Activated CD4-positive, CD25-positive, alpha-beta regulatory T cell treated with anti-CD3 and anti-CD28 coated beads, Interleukin-2, amount 50 U/mL, for 16 hours (primary cell): Measurements from ENCODE around the gene FAM120C.

Source experiments
- DNase-seq: peaks from one replicate; pipeline ENCODE4 v3.0.0-alpha.2; 2020; ENCODE audit warnings: low read depth, low spot score

Gene FAM120C

DNA sequence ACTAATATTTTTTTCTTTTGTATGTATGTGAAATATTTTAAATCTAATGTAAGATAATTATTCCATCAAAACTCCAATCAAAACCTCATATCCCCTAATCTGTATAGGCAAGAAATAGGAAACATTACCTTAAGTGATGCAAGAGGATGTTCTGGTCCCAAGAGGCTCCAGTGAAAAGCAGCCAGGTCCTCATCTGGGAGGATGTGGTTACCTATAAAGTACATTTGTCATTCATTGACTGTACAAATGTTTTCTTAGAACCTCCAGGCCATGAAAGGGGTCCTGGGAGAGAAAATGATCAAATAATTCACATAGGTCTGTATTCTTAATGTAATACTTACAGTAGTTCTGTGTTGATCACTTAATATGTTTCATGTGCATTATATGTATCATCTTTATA is 25.5 kb downstream of the FAM120C start:
- DNase-seq, result no peak

DNA sequence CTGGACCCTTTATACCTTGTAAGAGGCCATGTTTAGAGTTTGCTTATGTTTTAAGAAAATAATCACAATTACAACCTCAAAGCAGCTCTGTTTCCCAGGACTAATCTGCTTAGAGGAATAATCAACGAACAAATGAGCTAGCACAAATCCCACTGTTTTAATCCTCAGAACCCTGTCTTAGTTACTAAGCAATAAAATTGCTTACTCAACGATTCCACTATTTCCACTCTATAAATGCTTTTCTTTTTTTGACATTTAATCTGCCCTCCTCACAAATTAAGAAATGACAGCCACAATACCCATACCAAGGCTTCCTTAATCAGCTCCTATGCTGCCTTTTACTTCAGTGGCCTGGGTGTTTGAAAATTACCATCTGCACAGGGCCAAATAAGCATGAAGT is 48.8 kb downstream of the FAM120C start:
- no peak for DNase-seq

GRCh38 chrX:54116391-54116790 is 66.7 kb downstream of the FAM120C start:
- DNase-seq, result no peak

- no peak for DNase-seq
Measured at GRCh38 chrX:54093571-54093970, 89.5 kb downstream of the FAM120C start.

- DNase-seq, result no peak
Measured at GRCh38 chrX:54093159-54093558, 89.9 kb downstream of the FAM120C start.

GRCh38 chrX:54090880-54091279 is 92.2 kb downstream of the FAM120C start:
- DNase-seq, result no peak

GRCh38 chrX:54089191-54089590 is 93.9 kb downstream of the FAM120C start:
- no peak for DNase-seq

DNA sequence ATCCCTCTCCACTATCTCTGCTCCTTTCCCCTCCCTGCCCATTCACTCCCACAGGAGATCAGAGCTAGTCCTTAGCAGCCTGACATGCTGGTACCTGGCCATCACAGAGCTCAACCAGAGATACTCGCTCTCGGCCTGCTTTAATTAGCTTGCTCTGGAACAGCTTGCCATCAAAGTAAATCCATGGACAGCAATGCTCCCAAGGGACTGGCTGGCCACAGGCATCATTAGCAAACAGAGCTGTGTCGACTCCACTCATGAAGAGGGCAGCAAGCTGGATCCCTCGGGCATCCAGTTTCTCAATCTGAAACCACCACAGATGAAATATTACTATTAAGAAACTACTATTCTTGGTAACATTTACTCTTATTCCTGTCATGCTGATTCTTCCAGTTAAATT is 95.4 kb downstream of the FAM120C start:
- no peak for DNase-seq

DNA sequence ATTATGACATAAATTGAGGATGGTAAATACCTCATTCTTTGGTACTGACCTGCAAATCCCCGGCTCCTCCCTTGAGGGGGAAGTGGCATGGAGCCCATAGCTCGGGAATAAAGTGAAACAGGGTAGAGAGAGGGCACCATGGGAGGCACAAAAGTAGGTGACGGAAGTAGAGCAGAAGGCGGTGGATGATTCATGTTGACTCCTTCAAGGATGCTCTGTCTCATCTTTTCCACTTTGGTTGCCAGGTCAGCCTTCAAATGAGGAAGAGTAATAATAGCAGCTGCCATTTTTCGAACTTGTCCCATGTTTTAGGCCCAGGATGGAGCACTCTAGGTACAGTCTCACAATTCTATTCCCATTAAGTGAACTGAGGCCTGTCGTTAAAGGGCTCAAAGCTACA is 97.4 kb downstream of the FAM120C start:
- no peak for DNase-seq

DNA sequence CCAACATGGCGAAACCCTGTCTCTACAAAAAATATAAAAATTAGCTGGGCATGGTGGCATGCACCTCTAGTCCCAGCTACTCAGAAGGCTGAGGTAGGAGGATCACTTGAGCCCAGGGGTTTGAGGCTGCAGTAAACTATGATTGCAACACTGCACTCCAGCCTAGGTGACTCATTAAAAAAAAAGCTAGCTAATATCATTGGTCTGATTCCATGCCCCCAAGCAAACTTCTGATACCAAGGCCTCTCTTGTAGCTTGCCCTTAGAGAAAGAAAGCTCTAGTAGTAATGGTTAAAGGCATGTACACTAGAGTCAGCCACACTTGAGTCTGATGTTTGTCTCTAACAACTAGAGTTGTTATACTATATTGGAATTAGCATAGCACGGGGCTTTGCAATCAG is 106.2 kb downstream of the FAM120C start:
- no peak for DNase-seq

DNA sequence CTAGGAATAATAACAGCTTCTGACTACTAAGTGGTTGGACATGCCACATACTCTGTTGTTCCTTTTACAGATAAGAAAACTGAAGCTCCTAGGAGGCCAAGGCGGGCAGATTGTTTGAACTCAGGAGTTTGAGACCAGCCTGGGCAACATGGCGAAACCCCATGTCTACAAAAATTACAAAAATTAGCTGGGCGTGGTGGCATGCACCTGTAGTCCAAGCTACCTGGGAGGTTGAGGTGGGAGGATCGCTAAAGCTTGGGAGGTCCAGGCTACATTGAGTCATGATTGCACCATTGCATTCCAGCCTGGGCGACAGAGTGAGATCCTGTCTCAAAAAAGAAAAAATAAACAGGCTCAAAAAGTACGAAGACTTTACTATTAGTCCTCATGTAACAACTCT is 108.2 kb downstream of the FAM120C start:
- no peak for DNase-seq

DNA sequence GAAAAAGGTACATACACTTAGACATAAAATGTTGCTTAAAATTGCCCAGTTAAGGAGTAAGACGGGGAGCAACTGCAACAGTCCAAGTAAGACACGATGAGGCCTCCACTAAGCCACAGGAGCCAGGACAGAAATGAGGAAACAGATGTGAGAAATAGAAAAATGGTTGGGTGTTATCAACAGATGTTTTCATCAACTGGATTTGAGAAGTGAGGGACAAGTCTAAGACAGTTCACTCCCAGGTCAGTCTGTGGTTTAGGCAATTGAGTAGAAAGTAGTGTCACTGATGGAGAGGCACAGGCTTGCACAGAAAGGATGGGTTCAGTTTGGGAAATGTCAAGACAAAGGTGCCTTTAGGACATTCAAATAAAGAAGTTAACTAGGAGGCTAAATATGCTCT is 115.3 kb downstream of the FAM120C start:
- no peak for DNase-seq

GRCh38 chrX:54066841-54067240 is 116.2 kb downstream of the FAM120C start:
- no peak for DNase-seq

DNA sequence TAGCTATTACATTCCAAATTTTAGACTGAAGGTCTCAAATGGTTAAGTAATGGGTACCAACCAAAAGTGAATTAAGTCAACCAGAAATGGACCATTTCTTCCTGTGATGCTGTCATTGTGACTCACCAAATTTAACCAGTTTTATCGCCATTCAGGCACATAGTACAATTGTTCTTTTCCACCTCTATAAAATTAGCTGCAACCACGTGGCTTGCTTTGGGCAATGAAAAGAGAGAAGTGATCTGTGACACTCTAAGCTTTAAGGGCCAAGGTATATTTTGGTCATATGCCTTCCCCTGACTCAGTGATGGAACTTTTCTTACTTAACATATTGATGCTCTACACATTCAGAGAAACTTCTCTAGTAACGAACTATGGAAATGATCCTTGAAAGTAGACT is 118.5 kb downstream of the FAM120C start:
- no peak for DNase-seq

DNA sequence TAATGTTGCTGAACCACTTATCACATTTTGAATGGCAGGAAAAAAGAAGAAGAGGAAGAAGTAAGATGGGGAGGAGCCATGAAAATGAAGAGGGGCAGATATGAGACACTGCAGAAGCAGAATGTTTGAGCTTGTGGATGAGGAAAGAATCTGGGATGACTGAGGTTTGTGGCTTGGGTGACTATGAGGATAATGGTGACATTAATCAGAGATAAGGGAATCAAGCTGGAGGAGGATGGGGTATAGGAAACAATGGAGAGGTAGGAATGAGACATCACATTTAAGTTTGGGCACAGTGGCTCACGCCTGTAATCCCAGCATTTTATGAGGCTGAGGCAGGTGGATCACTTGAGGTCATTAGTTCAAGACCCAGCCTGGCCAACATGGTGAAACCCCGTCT is 119.7 kb downstream of the FAM120C start:
- no peak for DNase-seq

- no peak for DNase-seq
Measured at GRCh38 chrX:54049801-54050200, 133.3 kb downstream of the FAM120C start.

DNA sequence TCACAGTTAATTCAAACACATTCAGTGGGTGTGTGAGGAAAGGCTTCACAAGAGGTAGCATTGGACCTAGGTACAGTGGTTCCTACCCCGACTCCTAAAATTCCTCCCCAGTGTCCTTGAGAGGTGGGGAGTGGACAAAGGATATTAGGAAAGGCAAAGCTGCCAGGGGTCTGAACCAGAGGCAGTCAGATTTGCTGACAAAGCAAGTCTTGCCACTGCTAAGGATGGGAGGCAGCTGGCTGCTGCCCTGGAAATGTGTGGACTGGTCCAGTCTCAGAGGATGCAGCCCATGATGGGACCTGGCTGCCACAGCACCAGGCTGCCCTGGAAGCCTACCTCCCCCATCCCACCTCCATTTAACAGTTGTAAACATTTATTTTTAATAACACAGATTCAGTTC is 134.6 kb downstream of the FAM120C start:
- DNase-seq, result no peak

DNA sequence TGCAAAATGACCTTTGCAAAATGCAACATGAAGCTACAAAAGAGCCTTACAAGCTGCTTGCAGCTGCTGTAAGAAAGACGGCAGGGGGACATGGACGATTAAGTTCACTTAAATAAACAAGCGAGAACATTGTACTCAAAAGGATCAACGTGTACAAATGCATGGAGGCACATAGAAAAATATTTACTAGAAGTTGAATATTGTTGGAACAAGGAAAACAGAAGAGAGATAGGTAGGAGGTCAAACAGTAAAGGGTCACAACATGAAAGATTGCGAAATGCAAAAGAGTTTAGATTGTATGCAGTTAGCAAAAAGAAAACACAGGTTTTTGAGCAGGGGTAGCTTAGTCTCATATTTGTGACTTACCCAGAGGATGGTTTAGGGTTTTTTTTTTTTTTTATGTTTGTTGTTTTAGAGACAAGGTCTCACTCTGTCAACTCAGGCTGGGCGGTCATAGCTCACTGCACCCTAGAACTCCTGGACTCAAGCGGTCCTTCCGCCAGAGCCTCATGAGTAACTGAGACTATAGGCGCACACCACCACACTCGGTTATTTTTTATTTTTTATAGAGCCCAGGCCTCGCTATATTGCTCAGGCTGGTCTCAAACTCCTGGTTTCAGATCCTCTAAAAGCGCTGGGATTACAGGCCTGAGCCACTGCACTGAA is 137.4 kb downstream of the FAM120C start:
- DNase-seq, result no peak

DNA sequence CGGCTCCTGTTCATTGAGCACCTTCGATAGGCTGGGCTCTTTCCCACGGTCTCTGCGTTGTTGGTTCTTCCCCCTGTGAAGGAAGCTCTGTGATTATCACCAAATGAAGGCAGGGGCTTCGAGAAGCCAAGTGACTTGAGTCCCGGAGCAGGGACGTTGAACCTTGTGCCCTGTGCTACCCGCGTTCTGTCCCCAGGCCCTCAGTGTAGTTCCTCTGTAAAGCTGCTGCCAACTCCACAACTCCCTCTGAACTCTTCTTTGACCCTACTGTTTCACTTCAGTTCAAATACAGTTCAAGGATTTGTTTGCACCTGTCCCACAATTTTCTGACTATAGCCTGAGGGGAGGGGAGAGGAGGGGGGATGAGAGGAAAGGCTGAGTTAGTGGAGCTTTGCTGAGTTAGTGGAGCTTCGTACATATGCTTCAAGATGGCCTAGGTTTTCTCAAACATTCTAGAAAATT is 138.1 kb downstream of the FAM120C start:
- DNase-seq, result no peak

DNA sequence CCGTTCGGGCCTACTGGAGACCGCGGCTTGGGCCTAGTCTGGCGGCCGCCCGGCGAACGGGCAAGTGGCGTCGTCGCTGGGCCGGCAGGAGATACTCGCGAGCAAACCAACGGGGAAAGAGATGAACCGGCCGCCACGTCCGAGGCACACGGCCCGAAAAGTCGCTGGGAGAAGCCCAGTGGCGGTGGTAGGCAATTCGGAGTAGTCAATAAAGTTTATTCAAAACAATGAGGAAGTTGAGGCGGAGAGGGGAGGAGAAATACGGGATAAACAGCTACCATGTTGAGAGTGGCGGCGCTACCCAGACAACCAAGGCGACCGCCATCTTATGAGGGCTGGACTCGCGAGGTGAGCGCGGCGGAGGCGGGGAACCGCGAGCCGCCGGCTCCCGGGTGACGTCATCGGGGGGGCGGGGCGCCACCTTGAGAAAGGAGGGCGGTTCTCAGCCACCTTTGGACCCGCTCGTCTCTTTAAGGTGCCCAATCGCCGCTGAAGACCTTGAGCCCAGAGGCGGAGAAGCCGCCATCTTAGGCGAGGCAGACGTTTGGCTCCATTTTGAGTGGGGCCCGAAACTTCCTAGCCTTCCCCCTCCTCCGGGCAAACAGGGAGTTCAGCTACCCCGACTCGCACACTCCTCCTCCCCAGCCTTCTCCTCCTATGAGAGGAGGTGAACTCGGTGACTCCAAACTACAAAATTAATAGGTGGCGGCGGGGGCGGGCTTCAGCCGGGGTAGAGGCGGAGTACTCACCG is 138.8 kb downstream of the FAM120C start, which contains the start of gene PHF8:
TSS of gene PHF8 (minus strand) at position 348 of the 751 bp plus-strand sequence. CDS start 1,745 bp downstream, outside the sequence.
- peak; percentile 87 for DNase-seq

GRCh38 chrX:54043541-54044125 is 139.4 kb downstream of the FAM120C start:
- DNase-seq, result peak; percentile 1

GRCh38 chrX:54043056-54043455 is 140.0 kb downstream of the FAM120C start:
- DNase-seq, result no peak

- DNase-seq, result peak; percentile 1
Measured at GRCh38 chrX:54042609-54043021, 140.4 kb downstream of the FAM120C start.
